HCT116 (cell line): ENCODE results near the gene ZNF837. TPM values are rescaled to one million over a fixed set of nuclear protein-coding genes. Genes with fewer than 3 reads are reported as not detected.

Experiments
- ATAC-seq: fragments of 200-7000 bp; cut with Tn5 transposase; 2 replicates; pipeline ENCODE4 v1.9.1; 2020; ENCODE audit warnings: mild to moderate bottlenecking, moderate library complexity
- BruUV-seq: library from RNA; stranded (reverse); fragments of 400-500 nt; replicated peaks from 2 replicates; lab custom pipeline; 2021; lab: Mats Ljungman, UMichigan
- CTCF ChIA-PET: fragments of 300-600 bp; sonication (Branson Sonifier 250); formaldehyde crosslinking; loops from one replicate; lab custom pipeline; 2021; ENCODE audit warnings: antibody characterized with exemption; lab: Charles Lee
- POLR2A ChIA-PET: fragments of 300-600, 350-600 bp; sonication (Branson Sonifier 250); formaldehyde crosslinking; loops from one replicate; lab custom pipeline; 2021; ENCODE audit warnings: antibody characterized with exemption; lab: Charles Lee
- RAD21 ChIA-PET, 2 experiments: fragments of 300-600 bp; sonication (Branson Sonifier 250); formaldehyde crosslinking; loops; one replicate each; lab custom pipeline; 2023; ENCODE audit warnings: low total read pairs in 2 of 2; ENCODE audit not compliant: uncharacterized antibody in 2 of 2, unreplicated experiment in 2 of 2, low non-redundant PET in 1 of 2; lab: Charles Lee
- DNase-seq: peaks from one replicate; pipeline ENCODE4 v3.0.0-alpha.2; 2010; ENCODE audit warnings: low read depth, low spot score
- H2AFZ ChIP-seq: fragments of 200-600 bp; shearing (Covaris generic), sonication (generic); 2 replicates; pipeline ENCODE4 v1.6.1; 2017; ENCODE audit warnings: low read depth, mixed run types, mixed read lengths, antibody characterized with exemption, low read length; ENCODE audit not compliant: poor library complexity, severe bottlenecking
- H3K27ac ChIP-seq: 2 replicates; pipeline ENCODE4 v1.5.1; 2012; ENCODE audit warnings: low read depth, low read length
- H3K27me3 ChIP-seq: fragments of 200-600 bp; sonication (generic); 2 replicates; pipeline ENCODE4 v1.6.1; 2016; ENCODE audit warnings: mixed run types, low read length, mixed read lengths; ENCODE audit not compliant: insufficient read depth
- H3K36me3 ChIP-seq, 2 experiments: fragments of 200-500 bp in 1 of 2; fragments of 200-600 bp in 1 of 2; sonication (Bioruptor generic) in 1 of 2; sonication (generic) in 1 of 2; 2 replicates each; pipeline versions ENCODE4 v1.5.1 to v1.6.1; 2014 to 2016; ENCODE audit warnings: low read length in 2 of 2, inconsistent platforms in 1 of 2, mixed read lengths in 1 of 2, mixed run types in 1 of 2; ENCODE audit not compliant: insufficient read depth in 2 of 2, control insufficient read depth in 1 of 2
- H3K4me1 ChIP-seq, 2 experiments: fragments of 200-600 bp in 1 of 2; sonication (generic) in 1 of 2; 2 replicates each; pipeline versions ENCODE4 v1.5.1 to v1.6.1; 2012 to 2017; ENCODE audit warnings: low read length in 2 of 2, inconsistent platforms in 1 of 2, mild to moderate bottlenecking in 1 of 2, mixed read lengths in 1 of 2, mixed run types in 1 of 2, moderate library complexity in 1 of 2; ENCODE audit not compliant: insufficient read depth in 2 of 2, control insufficient read depth in 1 of 2
- H3K4me2 ChIP-seq: fragments of 200-600 bp; sonication (generic); 2 replicates; pipeline ENCODE4 v1.6.1; 2017; ENCODE audit warnings: mixed run types, low read length, mixed read lengths
- H3K4me3 ChIP-seq, 2 experiments: fragments of 200-600 bp in 1 of 2; sonication (generic) in 1 of 2; replicated peaks in 1 of 2; 2 replicates each; pipeline ENCODE4 v1.5.1; 2011 to 2016; ENCODE audit warnings: low read length in 2 of 2, control low read depth in 1 of 2, low read depth in 1 of 2, mild to moderate bottlenecking in 1 of 2, mixed read lengths in 1 of 2, mixed run types in 1 of 2
- H3K79me2 ChIP-seq: fragments of 200-600 bp; sonication (generic); 2 replicates; pipeline ENCODE4 v1.6.1; 2017; ENCODE audit warnings: mild to moderate bottlenecking, mixed run types, low read length, moderate library complexity, mixed read lengths; ENCODE audit not compliant: insufficient read depth
- H3K9ac ChIP-seq: fragments of 200-600 bp; sonication (generic); 2 replicates; pipeline ENCODE4 v1.6.1; 2016; ENCODE audit warnings: low read length, mixed read lengths
- H3K9me2 ChIP-seq: fragments of 200-600 bp; sonication (generic), shearing (Covaris generic); 2 replicates; pipeline ENCODE4 v1.6.1; 2017; ENCODE audit warnings: mixed run types, mild to moderate bottlenecking, moderate library complexity; ENCODE audit not compliant: insufficient read depth
- H3K9me3 ChIP-seq, 2 experiments: fragments of 200-500 bp in 1 of 2; fragments of 200-600 bp in 1 of 2; sonication (Bioruptor generic) in 1 of 2; sonication (generic) in 1 of 2; 2 replicates each; pipeline ENCODE4 v1.6.1; 2014 to 2017; ENCODE audit warnings: low read length in 2 of 2, mixed read lengths in 2 of 2, inconsistent platforms in 1 of 2, low read depth in 1 of 2, mild to moderate bottlenecking in 1 of 2, mixed run types in 1 of 2, moderate library complexity in 1 of 2; ENCODE audit not compliant: control insufficient read depth in 1 of 2, insufficient read depth in 1 of 2
- H4K20me1 ChIP-seq: fragments of 200-600 bp; sonication (generic), shearing (Covaris generic); 2 replicates; pipeline ENCODE4 v1.6.1; 2017; ENCODE audit warnings: mixed run types, mild to moderate bottlenecking, moderate library complexity; ENCODE audit not compliant: insufficient read depth
- CBX3 ChIP-seq: IDR thresholded peaks from 2 replicates; pipeline ENCODE4 v1.6.1; 2012; ENCODE audit warnings: low read depth
- CEBPB ChIP-seq: IDR thresholded peaks from 2 replicates; pipeline ENCODE4 v1.6.1; 2012; ENCODE audit warnings: low read depth
- EGR1 ChIP-seq: IDR thresholded peaks from 2 replicates; pipeline ENCODE4 v1.6.1; 2012; ENCODE audit warnings: low read depth
- ELF1 ChIP-seq: IDR thresholded peaks from 2 replicates; pipeline ENCODE4 v1.6.1; 2012; ENCODE audit warnings: low read depth, borderline replicate concordance
- EZH2 ChIP-seq: fragments of 200-600 bp; sonication (generic); IDR thresholded peaks from 2 replicates; pipeline ENCODE4 v1.6.1; 2017; ENCODE audit warnings: antibody characterized with exemption, mixed run types
- EZH2phosphoT487 ChIP-seq: fragments of 200-600 bp; IDR thresholded peaks from 2 replicates; pipeline ENCODE4 v1.6.1; 2018; ENCODE audit warnings: antibody characterized with exemption, borderline replicate concordance
- FOSL1 ChIP-seq: IDR thresholded peaks from 2 replicates; pipeline ENCODE4 v1.6.1; 2012; ENCODE audit warnings: low read depth
- JUND ChIP-seq: IDR thresholded peaks from 2 replicates; pipeline ENCODE4 v1.6.1; 2012
- POLR2A ChIP-seq: IDR thresholded peaks from 2 replicates; pipeline ENCODE4 v1.7.0; 2011; ENCODE audit warnings: borderline replicate concordance; ENCODE audit not compliant: insufficient read depth, insufficient read length; ENCODE audit errors: extremely low read depth
- POLR2AphosphoS5 ChIP-seq: IDR thresholded peaks from 2 replicates; pipeline ENCODE4 v1.6.1; 2011; ENCODE audit warnings: mild to moderate bottlenecking, low read depth, low read length, moderate library complexity
- SIN3A ChIP-seq: IDR thresholded peaks from 2 replicates; pipeline ENCODE4 v1.6.1; 2012; ENCODE audit warnings: low read depth
- SP1 ChIP-seq: IDR thresholded peaks from 2 replicates; pipeline ENCODE4 v1.6.1; 2012; ENCODE audit warnings: low read depth
- SRF ChIP-seq: IDR thresholded peaks from 2 replicates; pipeline ENCODE4 v1.6.1; 2012; ENCODE audit warnings: low read depth
- TCF7L2 ChIP-seq: IDR thresholded peaks from 2 replicates; pipeline ENCODE4 v1.7.0; 2011; ENCODE audit warnings: borderline replicate concordance, inconsistent platforms; ENCODE audit not compliant: insufficient read depth, insufficient read length; ENCODE audit errors: extremely low read depth
- ZNF274 ChIP-seq: fragments of 200-500 bp; sonication (Bioruptor generic); IDR thresholded peaks from 2 replicates; pipeline ENCODE4 v1.6.1; 2014; ENCODE audit warnings: mild to moderate bottlenecking, low read depth, low read length, inconsistent platforms
- intact Hi-C: fragments of 100-400 bp; cut with micrococcal nuclease; formaldehyde crosslinking; loops from 2 replicates; pipeline ENCODE4 v1.10.0; 2022
- total RNA-seq: library from RNA; stranded (reverse); gene quantifications from one replicate; pipeline ENCODE4 v1.2.1, GENCODE V29; 2021; ENCODE audit not compliant: unreplicated experiment
- TF ChIP-seq, protein P1 (sequence below): IDR thresholded peaks from 2 replicates; pipeline ENCODE4 v1.6.1; 2011; ENCODE audit warnings: mild to moderate bottlenecking, low read length, moderate library complexity; ENCODE audit not compliant: insufficient replicate concordance; ENCODE audit errors: extremely low read depth
- TF ChIP-seq, protein P2 (sequence below): IDR thresholded peaks from 2 replicates; pipeline ENCODE4 v1.6.1; 2012
- TF ChIP-seq, protein P3 (sequence below): IDR thresholded peaks from 2 replicates; pipeline ENCODE4 v1.6.1; 2012; ENCODE audit warnings: low read depth
- TF ChIP-seq, protein P4 (sequence below): IDR thresholded peaks from 2 replicates; pipeline ENCODE4 v1.6.1; 2012

Gene ZNF837
- total RNA-seq, 1 experiment from 2014 or later = 3.2 TPM

DNA sequence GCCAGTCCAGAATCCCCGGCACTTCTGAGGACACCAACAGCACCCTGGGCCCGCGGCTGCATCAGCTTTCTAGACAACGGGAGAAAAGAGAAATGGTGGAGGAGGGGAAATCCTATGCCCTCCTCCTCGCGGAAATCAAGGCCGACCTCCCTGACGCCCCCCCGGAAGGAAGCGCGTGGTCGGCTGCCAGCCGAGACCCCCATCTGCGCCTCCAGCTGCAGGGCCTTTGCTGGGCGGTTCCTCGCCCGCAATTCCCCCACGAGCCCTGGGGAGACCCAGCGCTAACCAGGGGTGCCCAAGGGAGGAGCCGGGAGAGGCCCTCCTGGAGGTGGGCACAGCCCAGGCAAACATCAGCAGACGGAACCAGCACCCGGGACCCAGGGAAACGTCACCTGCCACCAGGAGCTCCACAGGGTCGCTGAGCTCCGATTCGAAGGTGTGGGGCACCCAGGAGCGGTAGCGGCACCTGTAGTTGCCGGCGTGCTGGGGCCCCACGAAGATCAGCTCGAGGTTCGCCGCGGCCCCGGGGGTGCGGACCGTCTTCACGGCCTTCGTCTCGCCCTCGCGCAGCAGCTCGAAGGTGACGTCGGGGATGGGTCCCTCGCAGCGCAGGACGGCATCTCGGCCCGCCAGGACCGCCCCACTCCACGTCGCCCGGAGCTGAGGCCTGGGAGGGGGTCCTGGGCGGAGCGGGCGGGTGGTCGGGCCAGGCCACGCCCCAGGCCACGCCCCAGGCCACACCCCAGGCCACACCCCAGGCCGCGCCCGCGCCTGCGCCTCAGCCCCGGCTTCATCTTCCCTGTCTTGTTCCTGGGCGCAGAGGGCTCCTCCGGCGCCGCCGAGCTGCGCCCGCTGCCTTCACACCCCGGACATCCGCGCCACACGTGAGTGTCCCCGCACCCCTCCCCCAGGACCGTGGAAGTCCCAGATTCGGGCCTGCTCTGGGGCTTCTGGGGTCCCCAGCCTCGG, 33.6 kb downstream of the ZNF837 start:
- no peak for DNase-seq
- intact Hi-C loops = no loop called here
- no peak for ATAC-seq
- no peaks in the 10 kb centered on the region for H3K79me2 ChIP-seq
- ChIA-PET CTCF (no interaction called here), RAD21 (no interaction called here), POLR2A (no interaction called here)
- H3K4me1 ChIP-seq = no peaks in the 10 kb centered on the region
- H3K4me3 ChIP-seq = no peak overlapping the region
- H3K27me3 ChIP-seq = no peaks in the 10 kb centered on the region
- H3K9me2 ChIP-seq = no peaks in the 10 kb centered on the region
- no peaks in the 10 kb centered on the region for H4K20me1 ChIP-seq
- BruUV-seq = no TSS peak
- no peaks in the 10 kb centered on the region for H3K36me3 ChIP-seq
- H3K9me3 ChIP-seq = no peaks in the 10 kb centered on the region
- no peak overlapping the region for H3K9ac ChIP-seq
- H3K27ac ChIP-seq = no peak overlapping the region
- H2AFZ ChIP-seq = no peak overlapping the region
- TF ChIP-seq CBX3 = no peak
- TF ChIP-seq ZNF274 = no peak
- no peak for TF ChIP-seq TCF7L2
- TF ChIP-seq, protein P1, sequence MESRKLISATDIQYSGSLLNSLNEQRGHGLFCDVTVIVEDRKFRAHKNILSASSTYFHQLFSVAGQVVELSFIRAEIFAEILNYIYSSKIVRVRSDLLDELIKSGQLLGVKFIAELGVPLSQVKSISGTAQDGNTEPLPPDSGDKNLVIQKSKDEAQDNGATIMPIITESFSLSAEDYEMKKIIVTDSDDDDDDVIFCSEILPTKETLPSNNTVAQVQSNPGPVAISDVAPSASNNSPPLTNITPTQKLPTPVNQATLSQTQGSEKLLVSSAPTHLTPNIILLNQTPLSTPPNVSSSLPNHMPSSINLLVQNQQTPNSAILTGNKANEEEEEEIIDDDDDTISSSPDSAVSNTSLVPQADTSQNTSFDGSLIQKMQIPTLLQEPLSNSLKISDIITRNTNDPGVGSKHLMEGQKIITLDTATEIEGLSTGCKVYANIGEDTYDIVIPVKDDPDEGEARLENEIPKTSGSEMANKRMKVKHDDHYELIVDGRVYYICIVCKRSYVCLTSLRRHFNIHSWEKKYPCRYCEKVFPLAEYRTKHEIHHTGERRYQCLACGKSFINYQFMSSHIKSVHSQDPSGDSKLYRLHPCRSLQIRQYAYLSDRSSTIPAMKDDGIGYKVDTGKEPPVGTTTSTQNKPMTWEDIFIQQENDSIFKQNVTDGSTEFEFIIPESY = no peak
- TF ChIP-seq, protein P2, sequence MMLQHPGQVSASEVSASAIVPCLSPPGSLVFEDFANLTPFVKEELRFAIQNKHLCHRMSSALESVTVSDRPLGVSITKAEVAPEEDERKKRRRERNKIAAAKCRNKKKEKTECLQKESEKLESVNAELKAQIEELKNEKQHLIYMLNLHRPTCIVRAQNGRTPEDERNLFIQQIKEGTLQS = no peak
- TF ChIP-seq, protein P3, sequence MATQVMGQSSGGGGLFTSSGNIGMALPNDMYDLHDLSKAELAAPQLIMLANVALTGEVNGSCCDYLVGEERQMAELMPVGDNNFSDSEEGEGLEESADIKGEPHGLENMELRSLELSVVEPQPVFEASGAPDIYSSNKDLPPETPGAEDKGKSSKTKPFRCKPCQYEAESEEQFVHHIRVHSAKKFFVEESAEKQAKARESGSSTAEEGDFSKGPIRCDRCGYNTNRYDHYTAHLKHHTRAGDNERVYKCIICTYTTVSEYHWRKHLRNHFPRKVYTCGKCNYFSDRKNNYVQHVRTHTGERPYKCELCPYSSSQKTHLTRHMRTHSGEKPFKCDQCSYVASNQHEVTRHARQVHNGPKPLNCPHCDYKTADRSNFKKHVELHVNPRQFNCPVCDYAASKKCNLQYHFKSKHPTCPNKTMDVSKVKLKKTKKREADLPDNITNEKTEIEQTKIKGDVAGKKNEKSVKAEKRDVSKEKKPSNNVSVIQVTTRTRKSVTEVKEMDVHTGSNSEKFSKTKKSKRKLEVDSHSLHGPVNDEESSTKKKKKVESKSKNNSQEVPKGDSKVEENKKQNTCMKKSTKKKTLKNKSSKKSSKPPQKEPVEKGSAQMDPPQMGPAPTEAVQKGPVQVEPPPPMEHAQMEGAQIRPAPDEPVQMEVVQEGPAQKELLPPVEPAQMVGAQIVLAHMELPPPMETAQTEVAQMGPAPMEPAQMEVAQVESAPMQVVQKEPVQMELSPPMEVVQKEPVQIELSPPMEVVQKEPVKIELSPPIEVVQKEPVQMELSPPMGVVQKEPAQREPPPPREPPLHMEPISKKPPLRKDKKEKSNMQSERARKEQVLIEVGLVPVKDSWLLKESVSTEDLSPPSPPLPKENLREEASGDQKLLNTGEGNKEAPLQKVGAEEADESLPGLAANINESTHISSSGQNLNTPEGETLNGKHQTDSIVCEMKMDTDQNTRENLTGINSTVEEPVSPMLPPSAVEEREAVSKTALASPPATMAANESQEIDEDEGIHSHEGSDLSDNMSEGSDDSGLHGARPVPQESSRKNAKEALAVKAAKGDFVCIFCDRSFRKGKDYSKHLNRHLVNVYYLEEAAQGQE = no peak
- TF ChIP-seq POLR2A = no peak
- no peak for TF ChIP-seq SIN3A
- TF ChIP-seq FOSL1 = no peak
- no peak for TF ChIP-seq CEBPB
- TF ChIP-seq, protein P4, sequence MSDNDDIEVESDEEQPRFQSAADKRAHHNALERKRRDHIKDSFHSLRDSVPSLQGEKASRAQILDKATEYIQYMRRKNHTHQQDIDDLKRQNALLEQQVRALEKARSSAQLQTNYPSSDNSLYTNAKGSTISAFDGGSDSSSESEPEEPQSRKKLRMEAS = no peak
- no peak for TF ChIP-seq JUND
- TF ChIP-seq SRF = no peak
- TF ChIP-seq SP1 = no peak
- TF ChIP-seq ELF1 = no peak
- TF ChIP-seq EZH2 = no peak
- no peak for TF ChIP-seq EZH2phosphoT487
- TF ChIP-seq POLR2AphosphoS5 = no peak
- TF ChIP-seq EGR1 = no peak
- no peak overlapping the region for H3K4me2 ChIP-seq
